Caki2 (cell line): ENCODE data around the gene AIDA. TPM values are rescaled to one million over a fixed set of nuclear protein-coding genes. Genes with fewer than 3 reads are reported as not detected.
"Not testable (repeated sequence)": the region's sequence is repeated elsewhere in the genome, so short reads cannot be mapped to it uniquely, and the experiment has no call there.

Experiments used
- DNase-seq: peaks from one replicate; pipeline ENCODE4 v3.0.0-alpha.2; 2015; ENCODE audit warnings: low read depth
- in situ Hi-C: cut with HindIII; loops from 2 replicates; pipeline ENCODE4 v1.10.0; 2016; ENCODE audit warnings: low sequenced_read_pairs, low pct_unique_long_range_greater_than_20kb, mixed read lengths
- total RNA-seq: library from RNA; depleted of rRNA; stranded (reverse); fragments of >200 nt; shearing (Covaris generic); gene quantifications from 2 replicates; pipeline ENCODE4 v1.2.3, GENCODE V29; 2014; ENCODE audit warnings: low replicate concordance; rRNA removed

AIDA gene, protein sequence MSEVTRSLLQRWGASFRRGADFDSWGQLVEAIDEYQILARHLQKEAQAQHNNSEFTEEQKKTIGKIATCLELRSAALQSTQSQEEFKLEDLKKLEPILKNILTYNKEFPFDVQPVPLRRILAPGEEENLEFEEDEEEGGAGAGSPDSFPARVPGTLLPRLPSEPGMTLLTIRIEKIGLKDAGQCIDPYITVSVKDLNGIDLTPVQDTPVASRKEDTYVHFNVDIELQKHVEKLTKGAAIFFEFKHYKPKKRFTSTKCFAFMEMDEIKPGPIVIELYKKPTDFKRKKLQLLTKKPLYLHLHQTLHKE
- 28.8 and 37.5 TPM in 2 replicates for total RNA-seq

DNA sequence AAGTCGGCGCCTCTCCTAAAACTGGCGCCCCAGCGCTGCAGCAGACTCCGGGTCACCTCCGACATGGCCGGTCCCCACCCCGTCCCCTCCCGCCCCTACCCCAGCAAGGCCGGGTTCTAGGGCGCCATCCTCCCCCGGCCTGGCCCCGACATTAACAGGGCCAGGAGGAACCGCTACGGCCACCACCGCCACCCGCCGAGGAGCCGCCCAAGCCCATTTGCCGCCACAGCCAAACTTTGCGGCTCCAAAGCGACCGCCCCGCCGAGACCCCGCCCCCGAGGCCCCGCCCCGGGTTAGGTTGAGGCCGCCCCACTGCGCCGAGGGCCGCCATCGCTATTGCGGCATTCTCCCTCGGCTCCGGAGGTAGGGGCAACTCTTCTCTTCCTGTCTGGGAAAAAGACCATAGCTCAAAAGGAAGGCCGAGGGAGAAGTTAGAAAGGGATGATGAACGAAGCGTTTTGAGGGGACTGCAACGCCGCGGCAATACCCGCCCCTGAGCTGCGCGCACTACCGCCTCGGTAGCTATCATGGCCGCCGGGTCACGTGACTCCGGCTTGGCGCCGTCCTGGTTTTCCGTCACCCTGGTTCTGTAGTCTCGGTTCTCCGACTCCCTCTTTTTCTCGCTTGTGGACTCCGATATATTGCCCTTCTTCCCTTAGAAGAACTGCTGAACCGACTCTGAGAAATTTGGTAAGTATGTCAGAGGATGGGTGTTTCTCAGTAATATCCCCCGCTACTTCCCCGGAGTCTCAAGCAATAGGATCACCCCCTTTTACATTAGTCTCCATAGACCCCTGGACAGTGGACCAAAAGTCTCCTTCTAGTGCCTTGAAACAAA is at the start of gene AIDA, which contains the start of gene BROX:
Gene AIDA, minus strand, starts transcription at position 239 of the 838 bp plus-strand sequence. Its CDS starts 174 bp downstream, at position 65.
Gene BROX, plus strand, starts transcription at position 312 of the 838 bp plus-strand sequence. CDS start 3,136 bp downstream, outside the sequence.
- DNase-seq: peak; percentile 90
- in situ Hi-C loops: no loop called here

DNA sequence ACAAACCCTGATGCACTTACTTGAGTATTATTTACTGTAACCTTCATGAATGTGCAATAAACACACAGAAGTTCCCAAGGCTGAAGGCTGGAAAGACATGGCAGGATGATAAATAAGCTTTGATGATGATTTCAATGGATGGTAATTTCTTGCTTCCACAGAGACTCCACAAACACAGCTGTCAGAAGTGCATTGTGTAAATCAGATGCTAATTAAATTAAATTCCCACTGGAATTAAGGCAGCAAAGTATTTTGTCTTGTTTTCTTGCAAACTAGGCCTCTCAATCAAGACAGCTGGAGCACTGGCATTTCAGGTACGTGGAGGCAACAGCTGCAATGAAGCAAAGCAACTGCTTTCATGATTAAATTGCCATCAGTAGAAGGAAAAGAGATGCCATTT is 48.8 kb upstream of the AIDA start:
- in situ Hi-C loops: no loop called here
- DNase-seq: no peak

DNA sequence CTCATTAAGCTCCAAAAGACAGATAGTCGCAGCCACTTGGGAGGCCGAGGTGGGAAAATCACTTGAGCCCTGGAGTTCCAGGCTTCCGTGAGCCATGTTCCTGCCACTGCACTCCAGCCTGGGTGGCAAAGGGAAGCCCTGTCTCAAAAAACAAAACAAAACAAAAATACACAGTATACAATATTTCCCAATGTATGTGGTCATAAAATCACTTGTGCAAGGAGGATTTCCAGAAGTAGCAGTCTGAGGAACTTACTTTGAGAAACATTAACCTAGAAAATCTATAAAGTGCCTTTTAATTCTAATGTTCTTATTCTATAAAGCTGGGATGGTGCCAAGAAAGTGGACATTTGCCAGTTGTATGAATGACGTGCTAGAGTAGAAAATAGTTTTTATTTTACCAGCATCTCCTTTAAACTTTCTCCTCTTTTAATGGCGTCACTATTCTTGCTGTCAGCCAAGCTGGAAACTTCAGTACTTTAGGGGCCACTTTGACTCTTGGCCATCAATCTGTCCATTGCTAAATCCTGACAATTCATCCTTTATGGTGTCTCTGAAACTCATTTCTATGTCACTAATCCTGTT is 47.3 kb upstream of the AIDA start:
- in situ Hi-C loops: no loop called here
- no peak for DNase-seq

DNA sequence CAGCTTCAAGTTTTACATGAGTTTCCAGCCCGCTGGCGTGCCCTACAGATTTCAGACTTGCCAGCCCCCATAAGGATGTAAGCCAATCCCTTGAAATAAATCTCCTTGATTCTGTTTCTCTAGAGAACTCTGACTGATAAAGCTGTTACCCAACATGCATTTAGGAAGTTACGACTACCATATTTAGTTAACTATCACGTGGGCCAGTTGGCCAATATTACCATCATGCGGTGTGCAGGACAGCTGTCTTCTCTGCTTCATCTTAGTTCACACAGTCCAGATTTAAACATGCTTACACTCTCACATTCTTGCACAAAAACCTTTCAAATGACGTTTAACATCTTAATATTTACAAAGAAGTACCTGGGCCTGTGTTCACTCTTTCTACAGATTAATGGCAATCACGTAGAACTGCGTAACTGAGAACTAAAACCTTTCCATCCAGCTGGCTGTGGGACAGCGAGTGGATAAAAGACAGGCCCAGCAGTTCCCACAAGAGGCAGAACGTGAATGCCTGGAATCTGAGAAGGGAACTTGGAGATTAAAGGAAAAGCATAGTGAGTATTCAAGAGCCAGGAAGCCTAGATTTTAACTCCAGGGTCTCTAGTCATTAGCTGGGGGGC is 45.5 kb upstream of the AIDA start:
- in situ Hi-C loops: no loop called here
- no peak for DNase-seq

DNA sequence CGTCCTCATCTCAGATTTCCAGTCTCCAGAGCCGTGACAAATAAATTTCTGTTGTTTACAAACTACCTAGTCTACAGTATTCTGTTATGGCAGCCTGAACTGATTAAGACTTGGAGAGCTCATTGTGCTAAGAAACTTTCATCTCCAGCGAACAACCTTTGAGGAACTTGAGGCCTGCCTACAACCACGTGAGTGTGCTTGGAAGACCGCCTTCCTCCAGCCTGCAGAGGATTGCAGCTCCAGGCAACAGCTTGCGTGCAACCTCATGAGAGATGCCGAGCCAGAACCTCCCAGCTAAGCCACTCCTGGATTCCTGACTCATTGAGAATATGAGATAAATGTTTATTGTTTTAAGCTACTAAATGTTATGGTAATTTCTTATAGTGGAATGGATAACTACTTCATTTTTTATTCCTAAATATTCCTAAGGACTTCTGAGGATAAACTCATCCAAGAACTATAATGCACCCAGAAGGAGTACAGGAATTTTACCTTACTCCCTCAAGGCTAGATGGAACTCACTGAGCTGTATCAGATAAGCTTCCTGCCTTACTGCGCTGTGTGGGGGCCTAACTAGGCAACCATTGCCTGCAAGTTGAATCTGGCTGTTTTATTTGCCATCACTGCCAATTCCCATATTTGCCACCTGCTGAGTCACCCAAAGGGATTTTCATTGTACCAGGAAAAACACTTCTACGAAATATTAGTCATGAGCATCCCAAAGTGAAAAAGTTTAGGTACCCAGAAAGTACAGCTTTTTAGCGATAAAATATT is 42.3 kb upstream of the AIDA start:
- peak; percentile 93 for DNase-seq
- in situ Hi-C loops: no loop called here

DNA sequence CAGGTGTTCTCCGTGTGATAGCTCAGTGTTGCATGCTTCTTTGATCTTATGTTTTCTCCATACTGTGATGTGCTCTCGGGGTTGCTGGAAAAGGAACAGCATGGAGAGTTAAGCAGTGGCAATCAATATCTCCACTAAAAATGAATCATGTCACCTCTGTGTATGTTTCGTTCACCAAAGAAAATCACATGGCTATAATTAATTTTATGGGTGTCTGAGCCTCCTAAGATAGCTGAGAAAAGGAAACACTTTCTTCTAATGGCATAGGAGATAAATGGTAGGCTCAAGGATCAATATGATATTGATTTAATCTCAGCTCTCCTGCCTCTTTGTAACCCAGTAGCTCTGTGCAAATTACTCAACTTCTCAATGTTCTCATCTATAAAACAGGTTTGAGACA is 39.0 kb upstream of the AIDA start:
- no peak for DNase-seq
- in situ Hi-C loops: no loop called here

DNA sequence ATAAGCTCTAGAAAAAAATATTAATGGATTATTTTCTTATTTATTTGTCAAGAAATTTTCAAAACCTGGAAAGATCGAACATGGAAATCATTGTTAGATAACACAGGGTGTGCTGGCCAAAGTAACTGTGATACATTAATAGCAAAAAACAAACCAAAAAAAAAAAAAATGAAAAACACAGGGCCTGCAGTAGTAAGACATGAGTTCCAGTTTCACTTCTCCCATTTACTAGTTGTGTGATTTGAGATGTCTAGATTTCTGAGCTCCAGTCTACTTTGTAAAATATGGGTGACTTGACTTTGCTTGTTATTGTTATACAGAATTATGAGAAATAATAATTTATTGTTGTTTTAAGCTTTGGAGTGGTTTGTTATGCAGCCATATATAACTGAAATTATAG is 38.4 kb upstream of the AIDA start:
- in situ Hi-C loops: no loop called here
- no peak for DNase-seq

DNA sequence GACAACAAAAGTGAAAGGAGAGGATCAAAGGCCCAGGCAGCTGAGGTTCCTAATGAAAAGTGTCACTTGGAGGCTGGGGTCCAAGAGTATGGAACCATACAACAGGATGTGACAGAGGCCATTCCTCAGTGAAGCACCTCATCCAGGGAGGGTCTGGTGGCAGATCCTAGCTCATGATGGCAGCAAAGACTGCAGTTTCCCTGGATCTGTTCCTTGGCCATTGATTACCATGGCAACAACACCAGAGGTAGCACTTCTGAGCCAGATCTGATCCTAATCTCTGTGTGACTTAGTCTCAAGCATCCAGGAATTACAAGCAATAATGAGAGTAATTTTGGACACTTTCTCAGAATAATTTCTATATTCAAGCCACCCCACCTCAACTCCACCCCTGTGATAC is 37.6 kb upstream of the AIDA start:
- in situ Hi-C loops: loop anchor here (25.0 kb wide), 1 partner anchor 337 kb away; no protein-coding TSS in a partner anchor
- DNase-seq: no peak

DNA sequence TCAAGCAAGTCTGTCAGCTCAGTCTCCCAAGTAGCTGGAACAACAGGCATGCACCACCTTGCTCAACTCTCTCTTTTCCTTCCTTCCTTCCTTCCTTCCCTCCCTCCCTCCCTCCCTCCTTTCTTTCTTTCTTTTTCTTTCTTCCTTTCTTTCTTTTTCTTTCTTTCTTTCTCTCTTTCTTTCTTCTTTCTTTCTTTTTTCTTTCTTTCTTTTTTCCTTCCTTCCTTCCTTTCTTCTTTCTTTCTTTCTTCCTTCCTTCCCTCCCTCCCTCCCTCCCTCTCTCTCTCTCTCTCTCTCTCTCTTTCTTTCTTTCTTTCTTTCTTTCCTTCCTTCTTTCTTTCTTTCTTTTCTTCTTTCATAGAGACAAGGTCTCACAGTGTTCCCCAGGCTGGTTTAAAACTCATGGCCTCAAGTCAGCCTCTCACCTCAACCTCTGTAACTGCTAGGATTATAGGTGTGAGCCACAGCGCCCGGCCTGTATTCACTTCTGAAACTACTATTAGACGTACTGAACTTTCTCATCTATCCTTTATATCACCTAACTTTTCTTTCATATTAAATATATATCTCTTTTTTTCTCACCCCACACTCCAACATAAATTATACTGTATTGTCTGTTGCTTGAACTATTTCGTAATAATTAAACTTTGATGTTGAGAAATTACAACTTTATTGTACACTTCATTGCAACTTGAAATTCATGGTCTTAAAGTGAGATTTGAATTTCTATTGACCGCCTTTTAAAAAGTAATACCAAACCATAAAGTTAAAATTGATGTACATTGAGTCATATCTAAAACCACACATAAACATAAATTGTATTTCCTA is 29.6 kb upstream of the AIDA start:
- in situ Hi-C loops: loop anchor here (25.0 kb wide), 1 partner anchor 345 kb away; no protein-coding TSS in a partner anchor
- not testable (repeated sequence) for DNase-seq

DNA sequence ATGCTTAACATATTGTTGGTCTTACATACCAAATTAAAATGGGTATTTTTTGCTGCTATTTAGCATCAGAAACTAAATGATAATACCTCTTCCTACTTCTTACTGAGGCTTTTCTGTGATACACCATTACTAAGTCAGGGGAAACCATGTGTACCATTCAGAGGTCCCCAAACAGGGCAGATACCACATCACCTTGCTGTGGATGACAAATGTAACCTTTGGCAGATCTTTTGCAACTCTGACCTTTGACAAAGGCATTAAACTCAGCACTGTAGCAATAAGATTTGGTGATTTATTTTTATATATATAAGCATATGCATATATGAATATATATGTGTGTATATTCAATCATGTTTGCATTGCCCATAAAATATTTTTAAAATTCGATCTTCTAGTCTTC is 27.6 kb upstream of the AIDA start:
- DNase-seq: no peak
- in situ Hi-C loops: loop anchor here (25.0 kb wide), 1 partner anchor 347 kb away; no protein-coding TSS in a partner anchor

DNA sequence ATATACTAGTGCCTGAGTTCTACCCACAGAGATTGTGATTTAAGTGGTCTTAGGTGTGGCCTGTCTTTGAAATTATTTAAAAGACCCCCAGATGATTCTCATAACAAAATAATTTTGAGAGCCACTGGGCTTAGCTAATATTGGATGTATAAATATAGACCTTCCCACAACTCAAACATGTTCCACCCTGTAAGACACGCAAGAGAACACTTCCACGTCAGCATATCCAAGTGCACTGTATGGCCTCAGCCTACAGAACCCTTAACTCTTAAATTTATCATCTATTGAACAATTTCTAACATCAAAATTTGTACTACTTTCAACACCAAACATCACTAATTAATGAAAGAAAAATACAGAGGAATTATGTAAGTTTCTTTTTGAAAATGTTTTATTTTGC is 27.2 kb upstream of the AIDA start:
- in situ Hi-C loops: loop anchor here (25.0 kb wide), 1 partner anchor 348 kb away; no protein-coding TSS in a partner anchor
- DNase-seq: no peak

DNA sequence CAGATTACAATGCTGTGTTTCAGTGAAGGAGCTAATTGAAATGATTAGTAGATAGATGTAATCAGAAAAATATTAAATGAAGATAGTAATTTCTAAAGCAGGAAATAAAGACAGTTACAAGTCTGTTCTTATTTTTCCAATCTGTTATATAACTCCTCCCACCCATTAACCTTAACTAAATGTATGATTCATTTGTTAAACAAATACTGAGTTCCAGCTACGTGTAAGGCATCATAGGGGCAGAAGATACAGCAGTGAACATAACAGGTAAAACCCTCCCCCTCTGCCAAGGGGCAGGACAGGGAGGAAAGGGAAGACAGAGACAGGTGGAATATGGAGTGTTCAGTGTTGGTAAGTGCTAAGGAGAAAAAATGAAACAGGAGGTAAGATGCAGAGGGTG is 24.7 kb upstream of the AIDA start, which contains the start of gene FAM177B:
Gene FAM177B, plus strand, starts transcription at position 231 of the 400 bp plus-strand sequence. CDS start 9,344 bp downstream, outside the sequence.
- in situ Hi-C loops: loop anchor here (25.0 kb wide), 1 partner anchor 350 kb away; no protein-coding TSS in a partner anchor
- peak; percentile 46 for DNase-seq

DNA sequence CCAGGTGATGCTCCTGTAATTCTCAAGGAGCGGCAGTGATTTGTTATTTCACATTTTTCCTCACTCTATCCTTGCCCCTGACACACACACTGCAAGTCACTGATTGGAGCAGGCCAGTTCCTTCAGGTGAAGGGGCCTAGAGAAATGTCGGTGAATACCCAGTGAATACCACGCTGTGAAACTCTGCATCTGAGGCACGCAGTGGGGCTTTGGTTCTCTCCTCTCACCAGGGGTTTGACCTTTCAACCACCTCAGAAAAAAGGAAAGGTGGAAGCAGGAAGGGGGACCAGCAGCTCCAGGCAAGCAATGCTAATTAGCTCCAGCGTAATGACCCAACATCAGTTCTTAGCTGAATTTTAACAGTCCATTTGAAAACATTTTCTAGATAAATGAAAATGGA is 24.2 kb upstream of the AIDA start:
- no peak for DNase-seq
- in situ Hi-C loops: loop anchor here (25.0 kb wide), 1 partner anchor 351 kb away; no protein-coding TSS in a partner anchor

DNA sequence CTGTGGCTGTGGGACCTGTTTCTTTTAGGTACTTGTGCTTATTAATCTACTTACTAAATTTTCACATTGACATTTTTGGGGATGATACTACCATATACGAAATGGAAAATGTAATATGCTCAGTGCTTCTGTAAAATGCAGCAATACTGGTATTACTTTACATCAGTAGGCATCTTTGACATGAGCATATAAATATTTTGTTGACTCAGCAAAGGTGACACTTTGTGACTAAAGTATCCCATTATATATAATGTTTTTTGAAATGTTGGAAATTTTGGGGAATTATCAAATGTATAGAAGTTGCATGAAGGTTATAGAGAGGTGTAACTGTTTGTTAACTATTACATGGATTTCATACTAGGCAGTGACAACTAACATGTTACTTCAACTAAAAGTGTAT is 22.4 kb upstream of the AIDA start:
- no peak for DNase-seq
- in situ Hi-C loops: loop anchor here (25.0 kb wide), 1 partner anchor 353 kb away; no protein-coding TSS in a partner anchor

DNA sequence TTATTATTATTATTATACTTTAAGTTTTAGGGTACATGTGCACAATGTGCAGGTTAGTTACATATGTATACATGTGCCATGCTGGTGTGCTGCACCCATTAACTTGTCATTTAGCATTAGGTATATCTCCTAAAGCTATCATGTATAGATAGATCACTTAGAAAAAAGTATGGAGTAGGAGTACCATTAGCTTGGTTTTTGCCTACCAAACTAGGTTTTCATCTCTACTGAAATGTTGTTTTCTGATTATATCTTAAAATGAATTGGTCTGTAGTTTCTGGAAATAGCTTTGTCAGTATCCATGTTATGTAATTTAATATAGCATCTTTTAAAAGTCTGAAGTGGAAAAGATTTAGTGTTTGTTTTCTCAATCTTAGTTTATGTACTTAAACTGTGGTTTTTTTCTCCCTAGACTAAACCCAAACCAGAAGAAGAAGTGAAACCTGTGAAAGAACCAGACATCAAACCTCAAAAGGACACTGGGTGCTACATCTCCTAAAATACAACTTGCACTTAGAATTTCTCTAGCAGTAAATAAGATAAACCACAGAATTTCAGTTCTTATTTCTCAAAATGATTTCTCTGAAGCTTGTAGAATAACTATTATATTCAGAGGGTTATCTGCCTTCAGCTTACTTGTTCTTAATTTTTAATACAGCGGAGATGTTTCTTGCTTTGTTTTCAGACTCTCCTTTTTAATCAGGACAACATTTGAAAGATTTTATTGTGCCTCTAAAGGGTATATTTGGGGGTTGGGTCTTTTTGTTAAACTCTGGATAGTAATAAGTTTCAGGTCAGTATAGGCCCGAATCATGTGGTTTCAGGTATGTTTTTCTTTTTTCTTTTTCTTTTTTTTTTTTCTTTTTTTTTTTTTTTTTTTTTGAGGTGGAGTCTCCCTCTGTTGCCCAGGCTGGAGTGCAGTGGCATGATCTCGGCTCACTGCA is 20.2 kb upstream of the AIDA start:
- no peak for DNase-seq
- in situ Hi-C loops: loop anchor here (25.0 kb wide), 1 partner anchor 355 kb away; no protein-coding TSS in a partner anchor
